ENCODE measurements around the gene MTPN.

The MTPN gene

GRCh38 chr7:135981958-135982646 lies 4.9 kb upstream of the MTPN start:
- ATAC-seq (no peak), DNase-seq (no peak)

GRCh38 chr7:135980665-135981180 lies 3.6 kb upstream of the MTPN start:
- DNase-seq = peak; percentile 43
- ATAC-seq = peak; percentile 69

GRCh38 chr7:135980012-135980551 lies 2.9 kb upstream of the MTPN start:
- DNase-seq (no peak), ATAC-seq (no peak)

- no peak for ATAC-seq
- DNase-seq = no peak
Measured at GRCh38 chr7:135979471-135980011, 2.4 kb upstream of the MTPN start.

GRCh38 chr7:135978624-135979023 lies 1.5 kb upstream of the MTPN start:
- ATAC-seq = no peak
- DNase-seq = no peak

- no peak for DNase-seq
- ATAC-seq = no peak
Measured at GRCh38 chr7:135977742-135978066, 545 bp upstream of the MTPN start.

GRCh38 chr7:135976312-135977006 lies 700 bp downstream of the MTPN start:
- peak; percentile 42 for DNase-seq
- ATAC-seq = no peak

- ATAC-seq (no peak), DNase-seq (no peak)
Measured at GRCh38 chr7:135975166-135975565, 2.0 kb downstream of the MTPN start.

- no peak for DNase-seq
- no peak for ATAC-seq
Measured at GRCh38 chr7:135974667-135975066, 2.5 kb downstream of the MTPN start.

GRCh38 chr7:135971366-135971725 lies 5.8 kb downstream of the MTPN start:
- ATAC-seq (no peak), DNase-seq (no peak)

- ATAC-seq (no peak), DNase-seq (no peak)
Measured at GRCh38 chr7:135970682-135971365, 6.3 kb downstream of the MTPN start.

- ATAC-seq = no peak
- DNase-seq = no peak
Measured at GRCh38 chr7:135970045-135970444, 7.1 kb downstream of the MTPN start.

- DNase-seq (no peak), ATAC-seq (peak; percentile 73)
Measured at GRCh38 chr7:135966341-135967043, 10.7 kb downstream of the MTPN start.

GRCh38 chr7:135965602-135966001 lies 11.6 kb downstream of the MTPN start:
- ATAC-seq (no peak), DNase-seq (no peak)

GRCh38 chr7:135964791-135965190 lies 12.4 kb downstream of the MTPN start:
- ATAC-seq (no peak), DNase-seq (no peak)

GRCh38 chr7:135964274-135964673 lies 12.9 kb downstream of the MTPN start:
- DNase-seq (no peak), ATAC-seq (no peak)

- DNase-seq (no peak), ATAC-seq (no peak)
Measured at GRCh38 chr7:135962802-135963201, 14.4 kb downstream of the MTPN start.

- DNase-seq = no peak
- no peak for ATAC-seq
Measured at GRCh38 chr7:135960709-135961451, 16.3 kb downstream of the MTPN start.

- ATAC-seq (no peak), DNase-seq (no peak)
Measured at GRCh38 chr7:135959646-135960363, 17.4 kb downstream of the MTPN start.

GRCh38 chr7:135958173-135958572 lies 19.0 kb downstream of the MTPN start:
- no peak for DNase-seq
- no peak for ATAC-seq

- ATAC-seq (no peak), DNase-seq (no peak)
Measured at GRCh38 chr7:135957627-135958026, 19.5 kb downstream of the MTPN start.
